HCT116 (cell line): ENCODE results near the gene MATK. TPM values are rescaled to one million over a fixed set of nuclear protein-coding genes. Genes with fewer than 3 reads are reported as not detected.

Experiments
- ATAC-seq: fragments of 200-7000 bp; cut with Tn5 transposase; 2 replicates; pipeline ENCODE4 v1.9.1; 2020; ENCODE audit warnings: mild to moderate bottlenecking, moderate library complexity
- BruUV-seq: library from RNA; stranded (reverse); fragments of 400-500 nt; replicated peaks from 2 replicates; lab custom pipeline; 2021; lab: Mats Ljungman, UMichigan
- CTCF ChIA-PET: fragments of 300-600 bp; sonication (Branson Sonifier 250); formaldehyde crosslinking; loops from one replicate; lab custom pipeline; 2021; ENCODE audit warnings: antibody characterized with exemption; lab: Charles Lee
- POLR2A ChIA-PET: fragments of 300-600, 350-600 bp; sonication (Branson Sonifier 250); formaldehyde crosslinking; loops from one replicate; lab custom pipeline; 2021; ENCODE audit warnings: antibody characterized with exemption; lab: Charles Lee
- RAD21 ChIA-PET, 2 experiments: fragments of 300-600 bp; sonication (Branson Sonifier 250); formaldehyde crosslinking; loops; one replicate each; lab custom pipeline; 2023; ENCODE audit warnings: low total read pairs in 2 of 2; ENCODE audit not compliant: uncharacterized antibody in 2 of 2, unreplicated experiment in 2 of 2, low non-redundant PET in 1 of 2; lab: Charles Lee
- DNase-seq: peaks from one replicate; pipeline ENCODE4 v3.0.0-alpha.2; 2010; ENCODE audit warnings: low read depth, low spot score
- H2AFZ ChIP-seq: fragments of 200-600 bp; shearing (Covaris generic), sonication (generic); 2 replicates; pipeline ENCODE4 v1.6.1; 2017; ENCODE audit warnings: low read depth, mixed run types, mixed read lengths, antibody characterized with exemption, low read length; ENCODE audit not compliant: poor library complexity, severe bottlenecking
- H3K27ac ChIP-seq: 2 replicates; pipeline ENCODE4 v1.5.1; 2012; ENCODE audit warnings: low read depth, low read length
- H3K27me3 ChIP-seq: fragments of 200-600 bp; sonication (generic); 2 replicates; pipeline ENCODE4 v1.6.1; 2016; ENCODE audit warnings: mixed run types, low read length, mixed read lengths; ENCODE audit not compliant: insufficient read depth
- H3K36me3 ChIP-seq, 2 experiments: fragments of 200-500 bp in 1 of 2; fragments of 200-600 bp in 1 of 2; sonication (Bioruptor generic) in 1 of 2; sonication (generic) in 1 of 2; 2 replicates each; pipeline versions ENCODE4 v1.5.1 to v1.6.1; 2014 to 2016; ENCODE audit warnings: low read length in 2 of 2, inconsistent platforms in 1 of 2, mixed read lengths in 1 of 2, mixed run types in 1 of 2; ENCODE audit not compliant: insufficient read depth in 2 of 2, control insufficient read depth in 1 of 2
- H3K4me1 ChIP-seq, 2 experiments: fragments of 200-600 bp in 1 of 2; sonication (generic) in 1 of 2; 2 replicates each; pipeline versions ENCODE4 v1.5.1 to v1.6.1; 2012 to 2017; ENCODE audit warnings: low read length in 2 of 2, inconsistent platforms in 1 of 2, mild to moderate bottlenecking in 1 of 2, mixed read lengths in 1 of 2, mixed run types in 1 of 2, moderate library complexity in 1 of 2; ENCODE audit not compliant: insufficient read depth in 2 of 2, control insufficient read depth in 1 of 2
- H3K4me2 ChIP-seq: fragments of 200-600 bp; sonication (generic); 2 replicates; pipeline ENCODE4 v1.6.1; 2017; ENCODE audit warnings: mixed run types, low read length, mixed read lengths
- H3K4me3 ChIP-seq, 2 experiments: fragments of 200-600 bp in 1 of 2; sonication (generic) in 1 of 2; replicated peaks in 1 of 2; 2 replicates each; pipeline ENCODE4 v1.5.1; 2011 to 2016; ENCODE audit warnings: low read length in 2 of 2, control low read depth in 1 of 2, low read depth in 1 of 2, mild to moderate bottlenecking in 1 of 2, mixed read lengths in 1 of 2, mixed run types in 1 of 2
- H3K79me2 ChIP-seq: fragments of 200-600 bp; sonication (generic); 2 replicates; pipeline ENCODE4 v1.6.1; 2017; ENCODE audit warnings: mild to moderate bottlenecking, mixed run types, low read length, moderate library complexity, mixed read lengths; ENCODE audit not compliant: insufficient read depth
- H3K9ac ChIP-seq: fragments of 200-600 bp; sonication (generic); 2 replicates; pipeline ENCODE4 v1.6.1; 2016; ENCODE audit warnings: low read length, mixed read lengths
- H3K9me2 ChIP-seq: fragments of 200-600 bp; sonication (generic), shearing (Covaris generic); 2 replicates; pipeline ENCODE4 v1.6.1; 2017; ENCODE audit warnings: mixed run types, mild to moderate bottlenecking, moderate library complexity; ENCODE audit not compliant: insufficient read depth
- H3K9me3 ChIP-seq, 2 experiments: fragments of 200-500 bp in 1 of 2; fragments of 200-600 bp in 1 of 2; sonication (Bioruptor generic) in 1 of 2; sonication (generic) in 1 of 2; 2 replicates each; pipeline ENCODE4 v1.6.1; 2014 to 2017; ENCODE audit warnings: low read length in 2 of 2, mixed read lengths in 2 of 2, inconsistent platforms in 1 of 2, low read depth in 1 of 2, mild to moderate bottlenecking in 1 of 2, mixed run types in 1 of 2, moderate library complexity in 1 of 2; ENCODE audit not compliant: control insufficient read depth in 1 of 2, insufficient read depth in 1 of 2
- H4K20me1 ChIP-seq: fragments of 200-600 bp; sonication (generic), shearing (Covaris generic); 2 replicates; pipeline ENCODE4 v1.6.1; 2017; ENCODE audit warnings: mixed run types, mild to moderate bottlenecking, moderate library complexity; ENCODE audit not compliant: insufficient read depth
- CEBPB ChIP-seq: IDR thresholded peaks from 2 replicates; pipeline ENCODE4 v1.6.1; 2012; ENCODE audit warnings: low read depth
- EGR1 ChIP-seq: IDR thresholded peaks from 2 replicates; pipeline ENCODE4 v1.6.1; 2012; ENCODE audit warnings: low read depth
- ELF1 ChIP-seq: IDR thresholded peaks from 2 replicates; pipeline ENCODE4 v1.6.1; 2012; ENCODE audit warnings: low read depth, borderline replicate concordance
- EZH2 ChIP-seq: fragments of 200-600 bp; sonication (generic); IDR thresholded peaks from 2 replicates; pipeline ENCODE4 v1.6.1; 2017; ENCODE audit warnings: antibody characterized with exemption, mixed run types
- EZH2phosphoT487 ChIP-seq: fragments of 200-600 bp; IDR thresholded peaks from 2 replicates; pipeline ENCODE4 v1.6.1; 2018; ENCODE audit warnings: antibody characterized with exemption, borderline replicate concordance
- JUND ChIP-seq: IDR thresholded peaks from 2 replicates; pipeline ENCODE4 v1.6.1; 2012
- POLR2AphosphoS5 ChIP-seq: IDR thresholded peaks from 2 replicates; pipeline ENCODE4 v1.6.1; 2011; ENCODE audit warnings: mild to moderate bottlenecking, low read depth, low read length, moderate library complexity
- RAD21 ChIP-seq: IDR thresholded peaks from 2 replicates; pipeline ENCODE4 v1.6.1; 2012; ENCODE audit warnings: low read depth, mild to moderate bottlenecking
- SIN3A ChIP-seq: IDR thresholded peaks from 2 replicates; pipeline ENCODE4 v1.6.1; 2012; ENCODE audit warnings: low read depth
- SRF ChIP-seq: IDR thresholded peaks from 2 replicates; pipeline ENCODE4 v1.6.1; 2012; ENCODE audit warnings: low read depth
- TCF7L2 ChIP-seq: IDR thresholded peaks from 2 replicates; pipeline ENCODE4 v1.7.0; 2011; ENCODE audit warnings: borderline replicate concordance, inconsistent platforms; ENCODE audit not compliant: insufficient read depth, insufficient read length; ENCODE audit errors: extremely low read depth
- YY1 ChIP-seq: IDR thresholded peaks from 2 replicates; pipeline ENCODE4 v1.6.1; 2011; ENCODE audit warnings: low read length, low read depth, moderate library complexity, mild to moderate bottlenecking; ENCODE audit not compliant: insufficient replicate concordance; ENCODE audit errors: extremely low read depth
- ZFX ChIP-seq: fragments of 450-650 bp; IDR thresholded peaks from 2 replicates; pipeline ENCODE4 v1.6.1; 2017
- ZNF274 ChIP-seq: fragments of 200-500 bp; sonication (Bioruptor generic); IDR thresholded peaks from 2 replicates; pipeline ENCODE4 v1.6.1; 2014; ENCODE audit warnings: mild to moderate bottlenecking, low read depth, low read length, inconsistent platforms
- intact Hi-C: fragments of 100-400 bp; cut with micrococcal nuclease; formaldehyde crosslinking; loops from 2 replicates; pipeline ENCODE4 v1.10.0; 2022
- total RNA-seq: library from RNA; stranded (reverse); gene quantifications from one replicate; pipeline ENCODE4 v1.2.1, GENCODE V29; 2021; ENCODE audit not compliant: unreplicated experiment
- TF ChIP-seq, protein P1 (sequence below), 3 experiments: fragments of 200-600 bp in 1 of 3; sonication (generic) in 1 of 3; IDR thresholded peaks in 2 of 3; conservative IDR thresholded peaks in 1 of 3; 2 replicates each; pipeline ENCODE4 v1.5.1; 2012 to 2017; ENCODE audit warnings: low read depth in 2 of 3, low read length in 2 of 3, antibody characterized with exemption in 1 of 3, borderline replicate concordance in 1 of 3, control low read depth in 1 of 3, mild to moderate bottlenecking in 1 of 3, mixed read lengths in 1 of 3, mixed run types in 1 of 3, moderate library complexity in 1 of 3; ENCODE audit not compliant: insufficient read depth in 1 of 3
- TF ChIP-seq, protein P2 (sequence below): IDR thresholded peaks from 2 replicates; pipeline ENCODE4 v1.6.1; 2011; ENCODE audit warnings: mild to moderate bottlenecking, low read length, moderate library complexity; ENCODE audit not compliant: insufficient replicate concordance; ENCODE audit errors: extremely low read depth
- TF ChIP-seq, protein P3 (sequence below): IDR thresholded peaks from 2 replicates; pipeline ENCODE4 v1.6.1; 2012
- TF ChIP-seq, protein P4 (sequence below): IDR thresholded peaks from 2 replicates; pipeline ENCODE4 v1.6.1; 2012; ENCODE audit warnings: low read depth

The MATK gene
- total RNA-seq, 1 experiment from 2014 or later = not detected

DNA sequence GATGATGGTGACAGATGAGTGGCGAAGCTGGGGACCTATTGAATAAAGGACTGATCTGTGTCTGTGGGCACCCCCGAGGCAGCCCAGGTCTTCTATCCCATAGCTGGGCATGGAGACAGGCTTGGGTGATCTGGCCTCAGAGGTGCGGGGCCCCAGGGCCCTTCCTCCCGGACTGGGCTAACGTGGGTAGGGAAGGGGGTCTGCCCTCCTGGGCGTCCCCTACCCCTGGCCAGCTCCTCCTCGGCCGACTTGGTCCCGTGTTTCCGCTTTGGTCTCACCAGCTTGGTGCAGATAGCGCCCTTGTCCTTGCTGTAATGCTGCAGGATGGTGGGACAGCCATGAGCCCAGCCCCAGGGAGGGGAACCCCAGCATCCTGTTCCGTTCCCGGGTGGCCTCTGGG is 3.3 kb downstream of the MATK start (continued):
- TF ChIP-seq, protein P1, sequence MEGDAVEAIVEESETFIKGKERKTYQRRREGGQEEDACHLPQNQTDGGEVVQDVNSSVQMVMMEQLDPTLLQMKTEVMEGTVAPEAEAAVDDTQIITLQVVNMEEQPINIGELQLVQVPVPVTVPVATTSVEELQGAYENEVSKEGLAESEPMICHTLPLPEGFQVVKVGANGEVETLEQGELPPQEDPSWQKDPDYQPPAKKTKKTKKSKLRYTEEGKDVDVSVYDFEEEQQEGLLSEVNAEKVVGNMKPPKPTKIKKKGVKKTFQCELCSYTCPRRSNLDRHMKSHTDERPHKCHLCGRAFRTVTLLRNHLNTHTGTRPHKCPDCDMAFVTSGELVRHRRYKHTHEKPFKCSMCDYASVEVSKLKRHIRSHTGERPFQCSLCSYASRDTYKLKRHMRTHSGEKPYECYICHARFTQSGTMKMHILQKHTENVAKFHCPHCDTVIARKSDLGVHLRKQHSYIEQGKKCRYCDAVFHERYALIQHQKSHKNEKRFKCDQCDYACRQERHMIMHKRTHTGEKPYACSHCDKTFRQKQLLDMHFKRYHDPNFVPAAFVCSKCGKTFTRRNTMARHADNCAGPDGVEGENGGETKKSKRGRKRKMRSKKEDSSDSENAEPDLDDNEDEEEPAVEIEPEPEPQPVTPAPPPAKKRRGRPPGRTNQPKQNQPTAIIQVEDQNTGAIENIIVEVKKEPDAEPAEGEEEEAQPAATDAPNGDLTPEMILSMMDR (IDR thresholded peaks at IDR 0.05 in 2 of 3, conservative IDR thresholded peaks at IDR 0.05 in 1 of 3; ENCODE audit: borderline replicate concordance in 1 of 3, insufficient read depth in 1 of 3, low read depth in 2 of 3, low read length in 2 of 3) = no peak
- TF ChIP-seq CEBPB (no peak), SIN3A (no peak), EGR1 (no peak), JUND (no peak)

DNA sequence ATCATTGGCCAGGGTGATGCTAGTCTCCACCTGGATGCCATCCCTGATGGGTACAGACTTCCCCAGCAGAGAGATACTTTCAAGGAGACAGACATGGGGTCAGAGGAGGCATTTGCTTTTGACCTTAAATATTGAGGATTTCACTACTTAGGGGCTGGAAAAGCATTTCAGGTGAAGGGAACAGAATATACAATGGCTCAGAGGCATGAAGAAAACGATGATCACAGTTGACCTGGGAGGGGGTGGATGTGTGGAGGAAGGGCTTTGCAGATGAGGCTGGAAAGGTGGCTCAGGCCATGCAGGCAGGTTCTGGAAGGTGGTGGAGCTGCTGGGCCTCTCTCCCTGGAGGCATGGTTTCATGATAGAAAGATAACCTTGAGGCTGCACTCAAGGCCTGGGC is 3.9 kb downstream of the MATK start:
- H2AFZ ChIP-seq = no peak overlapping the region
- ATAC-seq (no peak), DNase-seq (no peak)
- no peak overlapping the region for H3K9ac ChIP-seq
- H3K4me3 ChIP-seq = no peak overlapping the region
- ChIA-PET RAD21 (no interaction called here), CTCF (no interaction called here), POLR2A (interaction anchor here (1.6 kb wide), 1 partner anchor 20 kb away, joined by 4 read pairs; the partner anchor contains the start of gene MRPL54)
- intact Hi-C loops = no loop called here
- peaks cover 9 to 21% of the 10 kb centered on the region in 2 experiments; a peak in 3 of 4 replicates for H3K9me3 ChIP-seq
- H3K36me3 ChIP-seq = no peaks in the 10 kb centered on the region
- no peaks in the 10 kb centered on the region for H3K27me3 ChIP-seq
- H4K20me1 ChIP-seq = no peaks in the 10 kb centered on the region
- BruUV-seq = no TSS peak
- H3K9me2 ChIP-seq = no peaks in the 10 kb centered on the region
- no peak overlapping the region for H3K4me2 ChIP-seq
- H3K79me2 ChIP-seq = no peaks in the 10 kb centered on the region
- no peaks in the 10 kb centered on the region for H3K4me1 ChIP-seq
- H3K27ac ChIP-seq = no peak overlapping the region
- TF ChIP-seq SRF (no peak), POLR2AphosphoS5 (no peak), TCF7L2 (no peak), ZNF274 (no peak), EZH2phosphoT487 (no peak), RAD21 (no peak), YY1 (no peak), SIN3A (no peak), ELF1 (no peak), JUND (no peak), EZH2 (no peak), ZFX (no peak)
- TF ChIP-seq, protein P2, sequence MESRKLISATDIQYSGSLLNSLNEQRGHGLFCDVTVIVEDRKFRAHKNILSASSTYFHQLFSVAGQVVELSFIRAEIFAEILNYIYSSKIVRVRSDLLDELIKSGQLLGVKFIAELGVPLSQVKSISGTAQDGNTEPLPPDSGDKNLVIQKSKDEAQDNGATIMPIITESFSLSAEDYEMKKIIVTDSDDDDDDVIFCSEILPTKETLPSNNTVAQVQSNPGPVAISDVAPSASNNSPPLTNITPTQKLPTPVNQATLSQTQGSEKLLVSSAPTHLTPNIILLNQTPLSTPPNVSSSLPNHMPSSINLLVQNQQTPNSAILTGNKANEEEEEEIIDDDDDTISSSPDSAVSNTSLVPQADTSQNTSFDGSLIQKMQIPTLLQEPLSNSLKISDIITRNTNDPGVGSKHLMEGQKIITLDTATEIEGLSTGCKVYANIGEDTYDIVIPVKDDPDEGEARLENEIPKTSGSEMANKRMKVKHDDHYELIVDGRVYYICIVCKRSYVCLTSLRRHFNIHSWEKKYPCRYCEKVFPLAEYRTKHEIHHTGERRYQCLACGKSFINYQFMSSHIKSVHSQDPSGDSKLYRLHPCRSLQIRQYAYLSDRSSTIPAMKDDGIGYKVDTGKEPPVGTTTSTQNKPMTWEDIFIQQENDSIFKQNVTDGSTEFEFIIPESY = no peak
- TF ChIP-seq, protein P3, sequence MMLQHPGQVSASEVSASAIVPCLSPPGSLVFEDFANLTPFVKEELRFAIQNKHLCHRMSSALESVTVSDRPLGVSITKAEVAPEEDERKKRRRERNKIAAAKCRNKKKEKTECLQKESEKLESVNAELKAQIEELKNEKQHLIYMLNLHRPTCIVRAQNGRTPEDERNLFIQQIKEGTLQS = no peak
- TF ChIP-seq, protein P4, sequence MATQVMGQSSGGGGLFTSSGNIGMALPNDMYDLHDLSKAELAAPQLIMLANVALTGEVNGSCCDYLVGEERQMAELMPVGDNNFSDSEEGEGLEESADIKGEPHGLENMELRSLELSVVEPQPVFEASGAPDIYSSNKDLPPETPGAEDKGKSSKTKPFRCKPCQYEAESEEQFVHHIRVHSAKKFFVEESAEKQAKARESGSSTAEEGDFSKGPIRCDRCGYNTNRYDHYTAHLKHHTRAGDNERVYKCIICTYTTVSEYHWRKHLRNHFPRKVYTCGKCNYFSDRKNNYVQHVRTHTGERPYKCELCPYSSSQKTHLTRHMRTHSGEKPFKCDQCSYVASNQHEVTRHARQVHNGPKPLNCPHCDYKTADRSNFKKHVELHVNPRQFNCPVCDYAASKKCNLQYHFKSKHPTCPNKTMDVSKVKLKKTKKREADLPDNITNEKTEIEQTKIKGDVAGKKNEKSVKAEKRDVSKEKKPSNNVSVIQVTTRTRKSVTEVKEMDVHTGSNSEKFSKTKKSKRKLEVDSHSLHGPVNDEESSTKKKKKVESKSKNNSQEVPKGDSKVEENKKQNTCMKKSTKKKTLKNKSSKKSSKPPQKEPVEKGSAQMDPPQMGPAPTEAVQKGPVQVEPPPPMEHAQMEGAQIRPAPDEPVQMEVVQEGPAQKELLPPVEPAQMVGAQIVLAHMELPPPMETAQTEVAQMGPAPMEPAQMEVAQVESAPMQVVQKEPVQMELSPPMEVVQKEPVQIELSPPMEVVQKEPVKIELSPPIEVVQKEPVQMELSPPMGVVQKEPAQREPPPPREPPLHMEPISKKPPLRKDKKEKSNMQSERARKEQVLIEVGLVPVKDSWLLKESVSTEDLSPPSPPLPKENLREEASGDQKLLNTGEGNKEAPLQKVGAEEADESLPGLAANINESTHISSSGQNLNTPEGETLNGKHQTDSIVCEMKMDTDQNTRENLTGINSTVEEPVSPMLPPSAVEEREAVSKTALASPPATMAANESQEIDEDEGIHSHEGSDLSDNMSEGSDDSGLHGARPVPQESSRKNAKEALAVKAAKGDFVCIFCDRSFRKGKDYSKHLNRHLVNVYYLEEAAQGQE = no peak
